Left kidney (tissue), 2 donors: ENCODE data around the gene CTRB1. TPM values are rescaled to one million over a fixed set of nuclear protein-coding genes. Genes with fewer than 3 reads are reported as not detected.
"Not testable (repeated sequence)": the region's sequence is repeated elsewhere in the genome, so short reads cannot be mapped to it uniquely, and the experiment has no call there.

Experiments used
- DNase-seq: peaks from one replicate; pipeline ENCODE4 v3.0.0-alpha.2; 2013
- polyA plus RNA-seq: library from polyadenylated mRNA; unstranded; fragments of 120-200 nt; gene quantifications from one replicate; pipeline ENCODE4 v1.2.1, GENCODE V29; 2013; ENCODE audit not compliant: insufficient read length

Gene CTRB1
- polyA plus RNA-seq, 1 donor, result 0.18 TPM

GRCh38 chr16:75203667-75204409 lies 14.9 kb upstream of the CTRB1 start:
- no peak for DNase-seq

- DNase-seq, result no peak
Observed at GRCh38 chr16:75204410-75204758, 14.4 kb upstream of the CTRB1 start.

- DNase-seq, result not testable (repeated sequence)
Observed at GRCh38 chr16:75204905-75205304, 13.9 kb upstream of the CTRB1 start.

DNA sequence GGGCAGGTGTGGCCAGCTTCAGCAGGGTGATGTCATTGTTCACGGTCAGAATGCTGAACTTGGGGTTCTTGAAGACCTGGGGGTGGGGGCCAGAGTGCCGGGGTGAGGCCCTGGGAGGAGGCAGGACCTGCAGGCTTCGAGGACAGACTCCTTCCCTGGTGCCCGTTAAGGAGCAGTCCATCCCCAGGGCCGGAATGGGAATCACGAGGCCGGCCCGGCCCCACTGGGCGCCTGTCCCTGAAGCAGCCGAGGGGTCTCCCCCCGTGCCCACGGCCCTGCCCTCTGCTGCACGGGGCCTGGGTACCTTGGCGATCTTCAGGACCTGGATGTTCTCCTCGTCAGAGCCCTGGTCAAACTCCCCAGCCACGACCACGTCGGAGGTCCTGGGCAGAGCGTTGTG lies 13.3 kb upstream of the CTRB1 start:
- not testable (repeated sequence) for DNase-seq

GRCh38 chr16:75205961-75206748 lies 12.6 kb upstream of the CTRB1 start:
- DNase-seq, result not testable (repeated sequence)

- DNase-seq, result no peak
Observed at GRCh38 chr16:75206749-75207451, 11.9 kb upstream of the CTRB1 start, which contains the start of gene CTRB2. Gene CTRB2, minus strand, starts transcription at chr16:75207161. Its CDS starts 20 bp downstream, at chr16:75207141.

GRCh38 chr16:75207831-75208230 lies 11.0 kb upstream of the CTRB1 start:
- DNase-seq, result no peak

GRCh38 chr16:75208242-75208825 lies 10.5 kb upstream of the CTRB1 start:
- no peak for DNase-seq

- no peak for DNase-seq
Observed at GRCh38 chr16:75208861-75209505, 9.8 kb upstream of the CTRB1 start.

DNA sequence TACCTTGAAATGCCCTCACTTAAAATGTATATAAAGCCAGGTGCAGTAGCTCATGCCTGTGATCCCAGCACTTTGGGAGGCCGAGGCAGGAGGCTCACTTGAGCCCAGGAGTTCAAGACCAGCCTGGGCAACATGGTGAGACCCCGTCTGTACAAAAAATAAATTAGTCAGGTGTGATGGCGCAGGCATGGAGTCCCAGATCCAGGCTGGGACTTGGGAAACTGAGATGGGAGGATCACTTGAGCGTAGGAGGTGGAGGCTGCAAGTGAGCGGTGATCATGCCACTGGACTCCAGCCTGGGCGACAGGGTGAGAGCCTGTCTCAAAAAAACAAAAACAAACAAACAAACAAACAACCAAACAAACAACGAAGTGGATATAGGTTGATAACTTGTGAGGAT lies 9.3 kb upstream of the CTRB1 start:
- DNase-seq, result not testable (repeated sequence)

- no peak for DNase-seq
Observed at GRCh38 chr16:75209944-75210343, 8.8 kb upstream of the CTRB1 start.

DNA sequence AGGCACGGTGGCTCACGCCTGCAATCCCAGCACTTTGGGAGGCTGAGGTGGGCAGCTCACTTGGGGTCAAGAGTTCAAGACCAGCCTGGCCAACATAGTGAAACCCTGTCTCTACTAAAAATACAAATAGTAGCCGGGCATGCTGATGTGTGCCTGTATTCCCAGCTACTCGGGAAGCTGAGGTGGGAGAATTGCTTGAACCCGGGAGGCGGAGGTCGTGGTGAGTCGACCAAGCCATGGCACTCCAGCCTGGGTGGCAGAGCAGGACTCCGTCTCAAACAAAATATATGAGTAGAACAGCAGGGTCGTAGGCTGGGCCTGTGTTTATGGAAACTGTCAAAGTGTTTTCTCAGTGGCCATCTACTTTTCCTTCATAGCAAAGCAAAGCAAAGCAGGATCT lies 7.5 kb upstream of the CTRB1 start:
- not testable (repeated sequence) for DNase-seq

- no peak for DNase-seq
Observed at GRCh38 chr16:75216127-75216526, 2.7 kb upstream of the CTRB1 start.

DNA sequence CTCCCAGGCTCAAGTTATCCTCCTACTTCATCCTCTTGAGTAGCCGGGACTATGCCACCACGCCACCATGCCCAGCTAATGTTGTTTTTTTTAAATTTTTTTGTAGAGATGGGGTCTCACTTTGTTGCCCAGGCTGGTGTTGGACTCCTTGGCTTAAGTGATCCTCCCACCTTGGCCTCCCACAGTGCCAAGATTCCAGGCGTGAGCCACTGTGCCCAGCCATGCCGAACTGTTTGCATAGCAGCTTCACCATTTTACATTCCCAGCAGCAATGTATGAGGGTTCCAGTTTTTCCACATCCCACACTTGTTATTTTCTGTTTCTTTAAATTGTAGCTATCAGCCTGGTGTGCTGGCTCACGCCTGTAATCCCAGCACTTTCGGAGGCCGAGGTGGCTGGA lies 2.2 kb upstream of the CTRB1 start:
- no peak for DNase-seq

DNA sequence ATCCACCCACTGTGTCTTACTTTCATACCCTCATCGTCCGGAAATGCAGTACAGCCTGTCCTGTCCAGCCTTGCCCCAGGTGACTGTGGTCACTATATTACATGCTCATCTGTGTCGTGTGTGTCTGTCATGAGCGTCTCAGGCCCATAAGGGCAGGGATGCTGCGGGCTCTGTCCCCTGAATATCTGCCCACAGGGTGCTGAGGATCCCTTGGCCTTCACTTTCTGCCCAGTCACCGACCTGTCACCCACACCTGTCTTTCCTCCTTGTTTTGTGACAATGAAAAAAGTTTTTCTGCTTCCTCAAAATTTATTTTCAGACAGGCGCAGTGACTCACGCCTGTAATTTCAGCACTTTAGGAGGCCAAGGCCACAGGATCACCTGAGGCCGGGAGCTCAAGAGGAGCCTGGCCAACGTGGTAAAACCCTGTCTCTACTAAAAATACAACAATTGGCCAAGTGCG lies 1.4 kb upstream of the CTRB1 start:
- DNase-seq, result no peak

DNA sequence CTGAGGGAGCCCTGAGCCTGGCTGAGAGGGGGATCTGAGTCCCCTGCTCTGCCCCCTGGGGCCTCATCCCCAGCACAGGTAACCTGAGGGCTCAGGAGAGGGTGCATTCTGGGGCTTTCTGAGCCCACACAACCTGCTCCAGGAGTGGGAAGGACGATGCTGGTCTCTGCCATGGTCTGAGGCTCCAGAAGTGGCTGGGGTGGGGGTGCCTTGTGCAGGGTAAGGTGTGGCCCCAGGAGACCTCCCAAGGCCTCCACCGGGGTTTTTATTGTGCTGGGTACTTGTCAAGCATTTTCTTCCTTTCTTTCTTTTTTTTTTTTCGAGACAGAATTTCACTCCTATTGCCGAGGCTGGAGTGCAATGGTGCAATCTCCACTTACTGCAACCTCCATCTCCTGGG lies 300 bp downstream of the CTRB1 start:
- DNase-seq, result no peak

GRCh38 chr16:75219838-75220237 lies 1.1 kb downstream of the CTRB1 start:
- DNase-seq, result no peak

DNA sequence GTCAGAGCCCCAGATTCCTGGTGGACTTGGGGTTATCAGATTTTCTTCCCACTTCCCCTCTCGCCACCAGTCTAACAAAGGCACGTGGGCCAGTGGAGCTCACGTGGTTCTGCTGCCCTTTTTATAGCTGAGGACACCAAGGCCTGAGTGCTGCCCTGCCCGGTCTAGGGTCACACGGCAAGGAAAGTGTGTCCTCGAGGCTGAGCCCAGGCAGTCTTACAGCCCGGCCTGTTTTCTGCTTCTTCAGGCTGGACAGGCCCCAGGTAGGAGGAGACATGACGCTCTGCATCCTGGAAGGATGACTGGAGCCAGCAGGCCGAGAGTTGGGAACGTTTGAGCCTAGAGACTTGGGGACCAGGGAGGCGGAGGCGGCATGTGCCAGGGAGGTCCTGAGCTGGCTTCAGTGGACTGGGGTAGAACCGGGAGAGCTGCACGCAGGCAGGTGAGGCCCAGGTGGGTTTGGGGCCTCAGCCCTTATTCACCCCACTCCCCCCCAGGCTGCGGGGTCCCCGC lies 3.5 kb downstream of the CTRB1 start:
- no peak for DNase-seq

DNA sequence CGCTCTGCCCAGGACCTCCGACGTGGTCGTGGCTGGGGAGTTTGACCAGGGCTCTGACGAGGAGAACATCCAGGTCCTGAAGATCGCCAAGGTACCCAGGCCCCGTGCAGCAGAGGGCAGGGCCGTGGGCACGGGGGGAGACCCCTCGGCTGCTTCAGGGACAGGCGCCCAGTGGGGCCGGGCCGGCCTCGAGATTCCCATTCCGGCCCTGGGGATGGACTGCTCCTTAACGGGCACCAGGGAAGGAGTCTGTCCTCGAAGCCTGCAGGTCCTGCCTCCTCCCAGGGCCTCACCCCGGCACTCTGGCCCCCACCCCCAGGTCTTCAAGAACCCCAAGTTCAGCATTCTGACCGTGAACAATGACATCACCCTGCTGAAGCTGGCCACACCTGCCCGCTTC lies 4.3 kb downstream of the CTRB1 start:
- DNase-seq, result not testable (repeated sequence)

DNA sequence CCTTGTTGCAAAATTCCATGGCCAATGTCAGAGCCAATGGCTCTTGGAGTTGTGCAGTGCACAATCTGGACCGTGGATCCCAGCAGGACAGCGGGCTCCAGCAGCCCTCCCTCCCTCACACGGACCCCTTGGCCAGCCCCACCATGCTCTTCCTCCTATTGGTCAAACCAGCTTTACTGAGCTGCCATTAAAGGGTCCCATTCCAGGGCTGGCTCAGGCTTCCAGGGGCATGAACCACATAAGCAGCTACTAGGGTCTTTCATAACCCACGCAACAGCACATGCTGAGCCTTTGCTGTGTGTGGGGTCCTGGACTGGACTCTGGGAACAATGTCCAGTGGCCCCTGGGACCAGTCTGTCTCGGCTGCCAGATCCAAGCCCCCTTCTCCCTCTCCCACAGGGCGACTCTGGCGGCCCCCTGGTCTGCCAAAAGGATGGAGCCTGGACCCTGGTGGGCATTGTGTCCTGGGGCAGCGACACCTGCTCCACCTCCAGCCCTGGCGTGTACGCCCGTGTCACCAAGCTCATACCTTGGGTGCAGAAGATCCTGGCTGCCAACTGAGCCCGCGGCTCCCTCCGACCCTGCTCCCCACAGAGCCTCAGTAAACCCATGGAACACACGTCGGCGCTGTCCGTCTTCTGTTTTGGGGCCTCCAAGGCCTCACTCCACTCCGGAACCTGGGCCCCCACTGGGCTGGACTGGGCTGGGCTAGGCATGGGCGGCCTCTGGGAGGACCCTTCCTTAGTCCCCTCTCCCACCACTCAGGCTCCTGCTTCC lies 5.7 kb downstream of the CTRB1 start:
- no peak for DNase-seq

DNA sequence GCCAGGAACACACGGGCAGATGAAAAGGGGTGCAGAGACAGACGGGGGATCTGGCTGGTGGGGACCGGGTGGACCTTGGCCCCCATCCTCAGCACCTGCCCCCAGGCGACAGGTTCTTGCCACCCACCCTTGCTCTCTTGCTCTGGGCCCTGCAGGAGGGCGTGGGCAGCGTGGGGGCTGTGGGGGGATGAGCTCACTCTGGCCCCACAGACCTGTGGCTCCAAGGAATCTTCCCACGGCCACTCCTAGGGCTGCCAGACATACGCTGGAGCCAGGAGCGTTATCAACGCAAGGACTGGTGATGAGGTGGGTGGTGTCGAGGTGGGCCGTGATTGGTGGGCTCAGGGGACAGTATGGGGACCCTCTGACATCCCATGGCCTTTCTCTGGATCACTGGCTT lies 6.3 kb downstream of the CTRB1 start:
- no peak for DNase-seq
